H9 (cell line): ENCODE measurements around the gene KCNQ2. TPM values are rescaled to one million over a fixed set of nuclear protein-coding genes. Genes with fewer than 3 reads are reported as not detected.
A peak's percentile ranks its signal among the peaks of the same experiment; 100 is the strongest.

Source experiments
- DNase-seq: peaks from one replicate; pipeline ENCODE4 v3.0.0-alpha.2; 2017
- H2AFZ ChIP-seq: one replicate; pipeline ENCODE4 v1.6.1; 2013; ENCODE audit warnings: mild to moderate bottlenecking, low read length, control low read depth, moderate library complexity
- H2AK5ac ChIP-seq: 2 replicates; pipeline ENCODE4 v1.6.1; 2013; ENCODE audit warnings: low read length, control low read depth, mixed read lengths; ENCODE audit not compliant: insufficient read length
- H2BK120ac ChIP-seq: one replicate; pipeline ENCODE4 v1.6.1; 2013; ENCODE audit warnings: low read depth, mild to moderate bottlenecking, low read length, control low read depth, inconsistent platforms; ENCODE audit not compliant: poor library complexity, severe bottlenecking
- H2BK12ac ChIP-seq: 2 replicates; pipeline ENCODE4 v1.6.1; 2013; ENCODE audit warnings: low read length, control low read depth, mixed read lengths, low read depth; ENCODE audit not compliant: insufficient read length
- H2BK15ac ChIP-seq: 2 replicates; pipeline ENCODE4 v1.6.1; 2013; ENCODE audit warnings: low read depth, low read length, control low read depth
- H2BK20ac ChIP-seq: one replicate; pipeline ENCODE4 v1.6.1; 2013; ENCODE audit warnings: low read depth, mild to moderate bottlenecking, low read length, control low read depth, inconsistent platforms; ENCODE audit not compliant: poor library complexity, severe bottlenecking
- H2BK5ac ChIP-seq: 2 replicates; pipeline ENCODE4 v1.6.1; 2013; ENCODE audit warnings: low read length, control low read depth, mixed read lengths; ENCODE audit not compliant: insufficient read length
- H3K14ac ChIP-seq: 2 replicates; pipeline ENCODE4 v1.6.1; 2013; ENCODE audit warnings: low read length, control low read depth; ENCODE audit not compliant: insufficient read depth
- H3K18ac ChIP-seq: 2 replicates; pipeline ENCODE4 v1.6.1; 2013; ENCODE audit warnings: low read depth, mild to moderate bottlenecking, mixed read lengths, low read length, control low read depth; ENCODE audit not compliant: insufficient read length
- H3K23ac ChIP-seq: 2 replicates; pipeline ENCODE4 v1.6.1; 2013; ENCODE audit warnings: low read length, control low read depth, mixed read lengths, low read depth; ENCODE audit not compliant: insufficient read length
- H3K23me2 ChIP-seq: 2 replicates; pipeline ENCODE4 v1.6.1; 2013; ENCODE audit warnings: low read depth, mild to moderate bottlenecking, mixed read lengths, low read length, control low read depth; ENCODE audit not compliant: insufficient read length, poor library complexity, severe bottlenecking
- H3K27ac ChIP-seq: 2 replicates; pipeline ENCODE4 v1.5.1; 2013; ENCODE audit warnings: low read length, control low read depth, mixed read lengths, low read depth; ENCODE audit not compliant: insufficient read length
- H3K27me3 ChIP-seq: 2 replicates; pipeline ENCODE4 v1.6.1; 2013; ENCODE audit warnings: low read length, control low read depth, inconsistent platforms; ENCODE audit not compliant: insufficient read depth
- H3K4ac ChIP-seq: 2 replicates; pipeline ENCODE4 v1.6.1; 2013; ENCODE audit warnings: low read depth, mild to moderate bottlenecking, control low read depth, inconsistent platforms, low read length, moderate library complexity
- H3K4me1 ChIP-seq: 2 replicates; pipeline ENCODE4 v1.6.1; 2013; ENCODE audit warnings: low read length, control low read depth, inconsistent platforms; ENCODE audit not compliant: insufficient read depth
- H3K4me2 ChIP-seq: 2 replicates; pipeline ENCODE4 v1.6.1; 2013; ENCODE audit warnings: low read length, control low read depth, mixed read lengths; ENCODE audit not compliant: insufficient read length, insufficient read depth
- H3K56ac ChIP-seq: 2 replicates; pipeline ENCODE4 v1.6.1; 2013; ENCODE audit warnings: low read depth, mild to moderate bottlenecking, mixed read lengths, low read length, control low read depth; ENCODE audit not compliant: insufficient read length
- H3K79me1 ChIP-seq: 2 replicates; pipeline ENCODE4 v1.6.1; 2013; ENCODE audit warnings: low read depth, mild to moderate bottlenecking, moderate library complexity, low read length, control low read depth, inconsistent platforms; ENCODE audit not compliant: insufficient read depth, poor library complexity, severe bottlenecking
- H3K79me2 ChIP-seq: 2 replicates; pipeline ENCODE4 v1.6.1; 2013; ENCODE audit warnings: low read length, control low read depth, inconsistent platforms; ENCODE audit not compliant: insufficient read depth
- H3K9ac ChIP-seq: 2 replicates; pipeline ENCODE4 v1.6.1; 2013; ENCODE audit warnings: low read length, control low read depth, mixed read lengths; ENCODE audit not compliant: insufficient read length; ENCODE audit errors: extremely low read depth
- H3K9me3 ChIP-seq: one replicate; pipeline ENCODE4 v1.6.1; 2013; ENCODE audit warnings: low read depth, low read length, inconsistent platforms; ENCODE audit not compliant: control insufficient read depth
- H3T11ph ChIP-seq: one replicate; pipeline ENCODE4 v1.6.1; 2013; ENCODE audit warnings: mild to moderate bottlenecking, low read length, control low read depth, inconsistent platforms
- H4K20me1 ChIP-seq: one replicate; pipeline ENCODE4 v1.6.1; 2013; ENCODE audit not compliant: control insufficient read depth, insufficient read length, insufficient read depth
- H4K5ac ChIP-seq: 2 replicates; pipeline ENCODE4 v1.6.1; 2013; ENCODE audit warnings: low read depth, mild to moderate bottlenecking, mixed read lengths, low read length, control low read depth; ENCODE audit not compliant: insufficient read length
- H4K8ac ChIP-seq: replicated peaks from 2 replicates; pipeline ENCODE4 v1.6.1; 2013; ENCODE audit warnings: low read length, control low read depth, mixed read lengths, low read depth; ENCODE audit not compliant: insufficient read length
- H4K91ac ChIP-seq: 2 replicates; pipeline ENCODE4 v1.6.1; 2013; ENCODE audit warnings: low read depth, mild to moderate bottlenecking, moderate library complexity, mixed read lengths, low read length, control low read depth; ENCODE audit not compliant: insufficient read length
- H3K27ac Mint-ChIP-seq, 3 experiments: 2 replicates in 2 of 3; 3 replicates in 1 of 3; pipeline ENCODE4 v1.8.0; 2020 to 2021; ENCODE audit warnings: mixed read lengths in 3 of 3, mild to moderate bottlenecking in 1 of 3, moderate library complexity in 1 of 3
- H3K27me3 Mint-ChIP-seq: 2 replicates; pipeline ENCODE4 v1.8.0; 2021; ENCODE audit warnings: low read depth, mild to moderate bottlenecking, moderate library complexity, mixed read lengths
- H3K36me3 Mint-ChIP-seq, 3 experiments: 2 replicates in 2 of 3; 3 replicates in 1 of 3; pipeline ENCODE4 v1.8.0; 2020 to 2021; ENCODE audit warnings: low read depth in 3 of 3, mixed read lengths in 3 of 3; ENCODE audit not compliant: insufficient read depth in 1 of 3
- H3K4me1 Mint-ChIP-seq, 2 experiments: 2 replicates each; pipeline ENCODE4 v1.8.0; 2020; ENCODE audit warnings: mixed read lengths in 2 of 2
- H3K4me3 Mint-ChIP-seq, 2 experiments: 2 replicates in 1 of 2; 3 replicates in 1 of 2; pipeline ENCODE4 v1.8.0; 2020 to 2021; ENCODE audit warnings: mild to moderate bottlenecking in 2 of 2, mixed read lengths in 2 of 2, moderate library complexity in 1 of 2
- H3K9me3 Mint-ChIP-seq, 2 experiments: 2 replicates in 1 of 2; 3 replicates in 1 of 2; pipeline ENCODE4 v1.8.0; 2020; ENCODE audit warnings: mild to moderate bottlenecking in 2 of 2, mixed read lengths in 2 of 2, moderate library complexity in 1 of 2
- CTCF ChIP-seq: fragments of 200-600 bp; sonication (generic); conservative IDR thresholded peaks from 3 replicates; pipeline ENCODE4 v1.8.0; 2021; ENCODE audit warnings: antibody characterized with exemption, mild to moderate bottlenecking
- WGBS: extraction: QIAGEN DNeasy Blood & Tissue Kit; methylation state at CpG from one replicate; pipeline ENCODE4 v1.1.7; 2013; ENCODE audit warnings: missing lambda C conversion rate, low lambda C conversion rate, mixed read lengths; ENCODE audit not compliant: insufficient read length; ENCODE audit errors: extremely low coverage; 5-methylcytosine and 5-hydroxymethylcytosine counted together
- total RNA-seq: library from RNA; stranded (reverse); gene quantifications from 2 replicates; pipeline ENCODE4 v1.2.1, GENCODE V29; 2021

KCNQ2 gene
- total RNA-seq, 1 experiment from 2014 or later: 69.2 TPM

- no peak overlapping the region for H2BK12ac ChIP-seq
- H2BK15ac ChIP-seq: no peak overlapping the region
- TF ChIP-seq CTCF: no peak
- no peak overlapping the region for H2BK5ac ChIP-seq
- H3K36me3 Mint-ChIP-seq: peaks cover 4 to 13% (median 10%) of the 10 kb centered on the region in 3 experiments; a peak in 6 of 7 replicates
- no peak overlapping the region for H3K9ac ChIP-seq
- H3K27ac Mint-ChIP-seq: no peak overlapping the region
- H3K4me1 ChIP-seq: peaks cover 7% of the 10 kb centered on the region; the same call in 1 of the 2 replicates
- H4K8ac ChIP-seq: no peak overlapping the region
- H3K56ac ChIP-seq: no peak overlapping the region
- H3K23me2 ChIP-seq: no peaks in the 10 kb centered on the region
- H3K9me3 Mint-ChIP-seq: peaks cover 25 to 26% of the 10 kb centered on the region in 2 experiments
- no peaks in the 10 kb centered on the region for H4K20me1 ChIP-seq
- H4K91ac ChIP-seq: no peak overlapping the region
- H2BK120ac ChIP-seq: no peak overlapping the region
- no peak overlapping the region for H3K23ac ChIP-seq
- H3K4me2 ChIP-seq: no peak overlapping the region
- H2BK20ac ChIP-seq: no peak overlapping the region
- no peak overlapping the region for H2AFZ ChIP-seq
- H3K4ac ChIP-seq: no peak overlapping the region
- peak overlapping the region; percentile 88; the same call in 1 of the 2 replicates for H3K14ac ChIP-seq
- H3K79me1 ChIP-seq: no peaks in the 10 kb centered on the region
- H3K18ac ChIP-seq: no peak overlapping the region
- no peak overlapping the region for H3K27ac ChIP-seq
- H3K9me3 ChIP-seq: no peaks in the 10 kb centered on the region
- H3K4me3 Mint-ChIP-seq: no peak overlapping the region
- H3K79me2 ChIP-seq: no peaks in the 10 kb centered on the region
- H2AK5ac ChIP-seq: no peak overlapping the region
- no peak for DNase-seq
- peaks cover 10% of the 10 kb centered on the region for H3K27me3 Mint-ChIP-seq
- peaks cover 21 to 27% of the 10 kb centered on the region in 2 experiments for H3K4me1 Mint-ChIP-seq
- H3T11ph ChIP-seq: no peak overlapping the region
- no peaks in the 10 kb centered on the region for H3K27me3 ChIP-seq
- no CpG with 5 or more reads among the region's 22 CpGs for WGBS
- H4K5ac ChIP-seq: no peak overlapping the region
Measured at GRCh38 chr20:63394920-63395455, 77.5 kb downstream of the KCNQ2 start.
